Measurements from ENCODE around the gene PCP4L1.
"Not testable (repeated sequence)": the region's sequence is repeated elsewhere in the genome, so short reads cannot be mapped to it uniquely, and the experiment has no call there.

The PCP4L1 gene

DNA sequence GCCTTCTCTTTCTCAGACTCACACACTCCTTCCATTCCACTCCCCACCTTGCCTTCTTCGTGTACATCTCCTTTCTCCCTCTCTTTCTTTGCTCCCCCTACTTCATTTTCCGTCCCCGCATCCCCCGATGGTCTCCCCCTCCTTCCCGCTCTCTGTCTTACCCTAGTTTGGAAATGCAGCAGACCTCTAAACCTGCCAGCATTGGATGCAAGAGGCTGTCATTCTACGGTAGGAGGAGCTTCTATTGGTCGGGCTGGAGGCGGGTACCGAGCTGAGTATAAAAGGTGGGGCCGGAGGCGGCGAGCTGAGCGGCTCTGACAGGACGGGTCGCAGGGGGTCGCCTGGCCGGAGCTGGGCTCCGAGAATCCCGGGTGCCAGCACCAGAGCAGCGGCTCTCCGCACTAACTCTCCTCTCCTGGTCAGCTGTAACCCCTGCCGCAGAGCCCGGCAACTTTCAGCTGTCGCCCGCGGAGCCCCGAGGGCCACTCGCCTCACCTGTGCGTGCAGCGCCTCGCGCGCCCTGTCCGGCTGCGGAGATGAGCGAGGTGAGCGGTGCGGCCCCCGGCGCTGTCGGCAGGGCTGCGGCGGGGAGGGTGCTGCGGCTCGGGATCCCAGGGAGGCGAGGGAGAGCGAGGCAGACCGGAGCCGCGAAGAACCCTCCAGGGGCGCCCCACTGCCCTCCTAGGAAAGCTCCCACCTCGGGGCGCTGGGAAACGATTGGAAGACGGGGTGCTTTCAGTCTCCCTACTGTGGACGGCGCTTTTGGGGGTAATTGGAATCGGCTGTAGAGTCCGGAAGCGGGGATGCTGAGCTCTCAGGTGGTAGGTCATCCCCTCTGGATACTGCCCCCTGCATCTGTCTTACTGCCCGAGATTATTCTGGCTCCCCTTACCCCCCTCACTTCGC is at the start of gene PCP4L1:
Gene PCP4L1 (plus strand): TSS at position 307 of the 906 bp plus-strand sequence. CDS start 230 bp downstream, at position 537.
- peak; percentile 12 to 31 for DNase-seq (ENCODE audit: low read depth in 2 of 2)

DNA sequence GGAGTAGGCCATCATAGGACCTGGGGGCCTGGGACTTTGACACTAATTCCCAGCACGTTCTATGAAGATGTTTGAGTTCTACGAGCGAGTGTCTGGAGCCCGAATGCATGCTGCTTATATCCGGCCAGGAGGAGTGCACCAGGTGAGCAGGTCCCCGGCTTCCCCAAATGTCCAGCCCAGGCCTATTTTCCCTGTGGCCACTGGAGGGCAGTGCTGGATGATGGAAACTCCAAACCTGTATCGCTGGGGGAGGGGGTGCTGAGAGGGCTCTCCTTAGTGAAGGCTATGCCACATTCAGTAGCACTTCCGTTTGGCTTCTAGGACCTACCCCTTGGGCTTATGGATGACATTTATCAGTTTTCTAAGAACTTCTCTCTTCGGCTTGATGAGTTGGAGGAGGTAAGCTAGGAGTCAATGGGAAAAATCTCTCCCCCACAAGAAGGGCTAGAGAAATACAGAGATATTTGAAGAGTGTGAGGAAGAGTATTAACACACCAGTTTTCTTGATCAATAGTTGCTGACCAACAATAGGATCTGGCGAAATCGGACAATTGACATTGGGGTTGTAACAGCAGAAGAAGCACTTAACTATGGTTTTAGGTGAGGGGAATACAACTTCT is 48.6 kb upstream of the PCP4L1 start:
- peak; percentile 54 to 69 for DNase-seq (ENCODE audit: low read depth in 2 of 2)

DNA sequence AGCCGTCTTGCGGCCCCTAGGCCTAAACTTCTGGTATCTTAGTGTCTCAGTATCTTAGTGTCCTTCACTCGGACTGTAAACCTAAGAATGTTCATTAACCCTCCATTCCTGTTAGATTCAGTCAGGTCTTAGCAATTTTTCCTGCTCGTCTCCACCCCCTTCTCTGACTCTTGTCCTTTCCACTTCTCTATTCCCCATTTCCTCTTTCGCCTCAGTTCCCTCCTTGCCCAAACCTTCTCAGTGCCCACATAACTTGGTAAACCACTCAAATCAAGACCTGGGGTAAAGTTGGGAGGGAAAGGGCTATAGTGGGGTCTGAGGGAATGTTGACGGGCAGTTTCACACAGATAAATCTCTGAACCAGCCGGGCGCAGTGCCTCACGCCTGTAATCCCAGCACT is 44.2 kb upstream of the PCP4L1 start:
- no peak for DNase-seq (ENCODE audit: low read depth in 2 of 2)

DNA sequence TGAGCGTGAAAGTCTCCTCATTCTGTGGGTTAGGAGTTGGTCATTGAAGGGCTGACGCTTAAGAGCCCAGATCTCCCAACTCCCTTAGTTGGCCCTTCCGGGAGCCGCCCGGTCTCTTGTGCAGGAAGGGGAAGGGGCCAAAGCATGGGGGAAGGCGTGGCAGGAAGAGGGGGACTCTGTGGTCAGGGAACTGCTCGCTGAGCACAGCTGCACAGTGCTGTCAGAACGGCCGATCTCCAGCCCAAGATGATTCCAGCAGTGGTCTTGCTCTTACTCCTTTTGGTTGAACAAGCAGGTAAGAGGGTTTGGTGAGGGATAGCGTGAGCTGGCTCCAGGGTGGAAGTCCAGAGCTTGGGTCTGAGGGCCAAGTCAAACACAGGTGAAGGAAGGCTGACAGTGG is 43.5 kb upstream of the PCP4L1 start, which contains the start of gene FCER1G:
Gene FCER1G (plus strand): TSS at position 220 of the 400 bp plus-strand sequence. CDS start 27 bp downstream, at position 247.
- no peak for DNase-seq (ENCODE audit: low read depth in 2 of 2)

- no peak for DNase-seq (ENCODE audit: low read depth in 2 of 2)
Measured at GRCh38 chr1:161216945-161217712, 41.4 kb upstream of the PCP4L1 start.

- no peak for DNase-seq (ENCODE audit: low read depth in 2 of 2)
Measured at GRCh38 chr1:161217831-161218230, 40.7 kb upstream of the PCP4L1 start.

GRCh38 chr1:161218301-161219077 is 40.1 kb upstream of the PCP4L1 start:
- no peak for DNase-seq (ENCODE audit: low read depth in 2 of 2)

DNA sequence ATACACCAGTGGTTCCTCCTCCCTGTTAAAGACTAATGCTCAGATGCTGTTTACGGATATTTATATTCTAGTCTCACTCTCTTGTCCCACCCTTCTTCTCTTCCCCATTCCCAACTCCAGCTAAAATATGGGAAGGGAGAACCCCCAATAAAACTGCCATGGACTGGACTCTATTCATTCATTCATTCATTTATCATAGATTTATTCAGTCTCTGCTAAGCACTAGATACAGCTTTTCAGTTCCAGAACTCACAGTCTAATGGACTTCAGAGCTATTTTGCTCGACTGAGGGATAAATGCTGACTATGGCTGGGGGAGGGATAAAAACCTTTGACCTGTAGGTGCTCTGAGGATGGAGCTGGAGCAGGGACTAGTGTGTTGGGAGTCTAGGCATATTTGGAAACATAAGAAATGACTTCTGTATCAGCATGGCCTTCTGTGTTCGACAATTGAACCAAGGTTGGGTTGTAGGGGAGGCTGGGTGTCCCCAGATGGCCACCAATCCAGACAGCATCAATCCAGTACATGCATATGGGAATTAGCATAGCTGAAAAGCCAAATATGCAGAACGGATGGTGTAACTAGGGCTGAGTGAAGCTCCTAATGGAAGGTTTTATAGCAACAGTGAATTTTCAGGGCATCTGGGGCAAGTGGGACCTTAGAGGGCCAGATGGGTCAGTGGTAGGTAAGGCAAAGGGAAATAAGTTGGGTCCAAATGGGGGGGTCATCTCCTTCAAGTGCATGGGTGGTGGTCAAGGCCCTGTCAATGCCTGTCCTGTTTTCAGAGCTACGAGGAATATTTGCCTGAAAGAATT is 39.3 kb upstream of the PCP4L1 start:
- no peak for DNase-seq (ENCODE audit: low read depth in 2 of 2)

GRCh38 chr1:161220002-161220401 is 38.5 kb upstream of the PCP4L1 start:
- no peak for DNase-seq (ENCODE audit: low read depth in 2 of 2)

DNA sequence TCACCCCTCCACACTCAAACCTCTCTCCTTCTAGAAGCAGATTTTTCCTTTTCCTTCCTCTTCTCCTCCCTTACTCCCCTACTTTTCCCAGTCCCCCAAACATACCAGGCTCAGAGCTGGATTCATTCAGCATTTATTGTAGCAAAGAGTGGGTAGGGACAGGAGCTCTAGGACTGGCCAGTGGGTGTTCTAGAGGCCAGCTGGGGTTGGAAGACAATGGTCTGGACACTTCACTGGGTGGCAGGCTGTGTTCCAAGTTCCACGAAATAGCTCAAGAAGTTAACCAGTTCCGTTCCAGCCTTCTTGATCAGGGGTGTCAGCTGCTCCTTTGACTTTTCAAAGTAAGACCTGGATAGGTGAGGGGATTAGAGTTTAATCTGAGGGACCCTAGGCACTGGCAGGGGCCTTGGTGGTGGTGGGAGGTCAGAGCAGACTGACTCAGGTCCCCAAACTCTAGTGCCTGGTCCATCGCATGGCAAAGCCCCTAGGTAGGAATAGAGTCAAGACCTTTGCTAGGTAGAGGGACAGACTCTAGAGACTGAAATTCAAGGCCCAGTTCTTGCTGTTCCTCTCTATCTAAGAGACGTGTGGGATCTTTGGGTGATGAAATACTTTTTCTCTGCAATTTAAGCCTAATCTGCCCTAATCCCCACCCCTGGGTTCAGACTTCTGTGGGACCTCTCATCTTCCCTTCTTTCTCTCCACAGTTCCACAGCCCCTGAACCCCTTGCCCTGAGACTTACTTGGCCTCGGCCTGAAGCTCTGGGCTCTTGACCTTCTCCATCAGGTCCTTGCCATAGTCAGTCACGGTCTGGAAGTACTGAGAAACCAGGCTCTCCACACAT is 36.1 kb upstream of the PCP4L1 start:
- no peak for DNase-seq (ENCODE audit: low read depth in 2 of 2)

DNA sequence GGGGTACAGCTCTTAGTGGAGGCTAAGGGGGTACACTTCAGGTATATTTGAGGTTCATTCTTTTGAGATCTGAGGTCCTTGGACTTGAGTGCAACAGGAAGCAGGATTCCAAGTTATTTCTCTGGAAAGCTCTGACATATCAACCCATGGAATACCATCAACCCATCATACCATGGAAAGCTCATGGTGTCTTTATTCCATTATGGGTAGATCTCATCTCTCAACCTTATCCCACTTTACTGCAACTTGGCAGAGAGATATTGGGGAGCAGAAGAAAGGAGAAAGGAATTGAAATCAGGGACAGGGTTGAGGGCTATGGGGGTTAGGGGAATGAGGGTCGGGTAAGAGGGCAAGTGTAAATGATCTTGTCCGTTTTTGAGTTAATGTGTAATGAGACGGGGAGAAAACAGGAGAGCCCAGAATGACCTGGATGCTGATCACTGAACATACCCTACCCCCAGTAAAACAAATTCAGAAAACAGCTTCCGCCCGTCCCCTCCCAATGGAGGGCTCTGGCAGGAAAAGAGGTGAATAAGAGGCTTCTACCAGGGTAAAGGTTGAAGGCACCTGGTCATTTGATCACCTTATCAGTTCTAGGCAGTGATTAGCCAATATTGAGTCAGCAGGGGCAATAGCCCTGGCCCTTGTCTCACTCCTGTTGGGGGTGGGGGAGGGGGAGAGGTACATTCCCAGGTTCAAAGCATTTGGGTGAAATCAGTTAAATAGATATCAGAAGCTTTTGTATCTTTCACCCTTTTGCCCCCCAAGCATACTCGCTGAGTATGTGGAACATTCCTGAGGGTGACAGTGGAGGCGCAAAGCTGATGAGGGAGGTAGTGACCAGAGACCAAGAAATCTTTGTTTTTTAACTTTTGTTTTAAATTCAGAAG is 34.5 kb upstream of the PCP4L1 start:
- DNase-seq (ENCODE audit: low read depth in 2 of 2) = no peak

- DNase-seq (ENCODE audit: low read depth in 2 of 2) = not testable (repeated sequence)
Measured at GRCh38 chr1:161224695-161225087, 33.9 kb upstream of the PCP4L1 start.

DNA sequence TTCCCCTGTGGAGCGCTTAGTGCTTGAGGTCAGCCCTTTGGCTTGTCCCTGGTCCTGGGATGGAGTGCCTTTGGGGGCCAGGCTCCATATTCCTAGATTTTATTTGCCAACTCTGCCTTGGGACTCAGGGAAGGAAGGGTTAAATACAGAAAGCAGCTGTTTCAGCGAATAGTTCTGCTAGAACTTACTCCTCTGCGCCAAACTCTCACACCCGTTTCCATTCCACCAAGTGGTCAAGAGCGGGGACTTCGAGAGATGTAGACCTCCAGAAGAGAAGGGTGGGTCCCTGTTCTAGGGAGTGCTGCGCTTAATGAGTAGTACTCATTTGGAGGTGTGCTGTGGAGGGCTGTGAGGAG is 33.4 kb upstream of the PCP4L1 start:
- no peak for DNase-seq (ENCODE audit: low read depth in 2 of 2)

DNA sequence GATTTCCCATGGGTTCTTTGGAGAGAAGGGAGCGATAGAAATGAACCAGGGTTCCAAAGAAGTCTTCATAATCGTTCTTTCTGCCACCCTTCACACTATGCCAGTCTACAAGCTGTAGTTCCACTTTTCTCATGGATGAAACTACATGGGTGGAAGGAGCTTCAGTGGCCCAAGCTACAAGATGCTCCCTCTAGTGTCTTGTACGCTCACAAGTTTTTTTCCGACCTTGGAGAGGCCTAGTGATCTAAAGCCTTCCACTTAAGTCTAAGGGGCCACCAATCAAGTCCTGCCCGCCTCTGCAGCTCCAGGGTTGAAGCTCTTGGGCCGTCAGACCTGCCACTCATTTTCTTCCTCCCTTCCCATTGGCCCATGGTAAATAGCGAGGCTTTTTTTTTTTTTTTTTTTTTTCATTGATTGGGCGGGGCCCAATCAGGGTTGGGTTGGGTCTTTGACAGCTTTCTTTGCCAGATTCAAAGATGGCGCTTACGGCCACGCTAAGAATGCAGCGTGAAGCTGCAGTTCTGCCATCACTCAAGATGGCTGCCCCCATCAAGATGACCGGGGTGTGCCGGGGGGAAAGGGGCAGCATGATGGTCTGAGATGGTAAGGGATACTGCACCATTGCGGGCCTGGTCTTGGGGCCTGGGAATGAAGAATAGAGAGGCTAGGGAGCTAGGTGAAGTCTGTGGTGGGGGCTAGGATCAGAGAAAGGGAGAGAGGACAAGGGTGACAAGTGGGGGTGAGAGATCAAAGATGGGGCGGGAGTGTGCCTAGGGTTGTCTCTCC is 32.8 kb upstream of the PCP4L1 start, which contains the start of gene TOMM40L:
Gene TOMM40L (plus strand): TSS at position 527 of the 786 bp plus-strand sequence. CDS start 430 bp downstream, outside the sequence.
- DNase-seq (ENCODE audit: low read depth in 2 of 2) = peak; percentile 83 to 90

DNA sequence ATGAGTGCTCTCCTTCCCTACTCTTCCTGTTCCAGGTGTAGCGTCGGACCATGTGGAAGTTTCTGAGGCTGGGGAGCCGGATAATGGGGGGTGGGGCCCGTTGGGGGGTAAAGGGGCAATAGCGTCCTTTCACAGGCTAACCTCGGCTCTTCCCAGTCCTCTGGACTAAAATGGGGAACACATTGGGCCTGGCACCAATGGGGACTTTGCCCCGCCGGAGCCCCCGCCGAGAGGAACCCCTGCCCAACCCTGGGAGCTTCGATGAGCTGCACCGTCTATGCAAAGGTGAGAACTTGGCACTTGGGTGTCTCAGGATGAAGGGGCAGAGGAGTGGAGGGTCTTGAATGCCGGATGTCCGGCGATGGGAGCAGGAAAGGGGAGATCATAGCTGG is 32.2 kb upstream of the PCP4L1 start:
- no peak for DNase-seq (ENCODE audit: low read depth in 2 of 2)

- no peak for DNase-seq (ENCODE audit: low read depth in 2 of 2)
Measured at GRCh38 chr1:161226759-161227158, 31.8 kb upstream of the PCP4L1 start.

DNA sequence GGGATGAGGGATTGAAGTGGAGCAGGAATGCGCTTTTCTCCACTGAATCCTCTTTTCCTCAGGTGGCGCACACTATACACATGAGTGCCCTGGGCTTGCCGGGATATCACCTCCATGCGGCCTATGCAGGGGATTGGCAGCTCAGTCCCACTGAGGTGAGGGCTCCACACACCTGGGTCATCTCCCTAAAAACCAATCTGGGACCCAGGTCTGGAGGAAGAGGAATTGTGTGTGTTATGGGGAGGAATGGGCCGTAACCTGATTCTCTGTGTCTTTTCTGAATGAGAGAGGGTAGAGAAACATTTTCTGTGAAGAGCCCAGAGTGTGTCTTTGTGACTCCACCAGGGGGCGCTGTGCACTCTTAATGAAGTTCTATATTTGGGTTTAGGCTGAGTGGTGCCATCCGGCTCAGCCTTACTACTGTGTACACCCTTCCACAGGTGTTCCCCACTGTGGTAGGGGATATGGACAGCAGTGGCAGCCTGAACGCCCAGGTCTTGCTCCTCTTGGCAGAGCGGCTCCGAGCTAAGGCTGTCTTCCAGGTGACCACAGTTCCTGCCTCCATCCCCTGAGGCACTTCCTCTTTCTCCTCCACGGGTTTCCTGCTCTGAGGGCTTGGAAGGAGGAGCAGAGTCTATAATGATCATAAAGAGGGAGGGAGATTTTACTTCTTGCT is 31.2 kb upstream of the PCP4L1 start:
- DNase-seq (ENCODE audit: low read depth in 2 of 2) = peak; percentile 75 to 89

All from stimulated activated CD4-positive, alpha-beta T cell treated with anti-CD3 and anti-CD28 coated beads, Interleukin-15, amount 100 ng/mL, for 48 hours (primary cell).